Measurements from ENCODE around the gene PSMD5.

PSMD5 gene

DNA sequence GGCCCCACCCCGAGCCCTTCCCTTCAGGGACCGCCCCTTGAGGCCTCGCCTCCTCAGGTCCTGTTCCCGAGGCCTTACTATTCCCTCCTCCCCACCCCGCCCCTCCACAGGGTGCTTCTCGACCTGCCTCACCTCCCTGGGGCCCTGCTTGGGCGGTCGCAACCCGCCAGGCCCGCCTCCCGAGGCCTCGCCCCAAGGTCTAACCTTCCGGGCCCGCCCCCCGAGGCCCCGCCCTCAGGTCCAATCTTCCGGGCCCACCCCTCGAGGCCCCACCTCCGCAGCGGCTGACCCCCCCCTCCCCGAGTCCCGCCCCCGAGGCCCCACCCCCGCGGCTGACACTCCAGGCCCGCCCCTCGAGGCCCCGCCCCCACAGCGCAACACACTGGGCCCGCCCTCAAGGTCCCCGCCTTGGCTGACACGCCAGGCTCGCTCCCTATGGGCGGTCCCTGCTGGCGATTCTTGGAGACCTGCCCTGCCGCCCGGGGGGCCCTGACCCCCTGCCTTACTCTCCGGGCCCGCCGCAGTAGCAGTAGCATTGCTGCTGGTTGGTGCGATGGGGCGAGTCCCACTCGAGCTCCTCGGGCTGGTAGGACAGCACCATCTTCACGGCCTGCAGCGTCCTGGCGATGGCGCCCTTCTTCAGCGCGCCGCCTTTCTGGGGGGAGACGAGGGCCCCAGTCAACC is 26.1 kb upstream of the PSMD5 start:
- peak; percentile 93 for ATAC-seq (replicated peaks)
- peak; percentile 96 for DNase-seq
- H3K9me3 Mint-ChIP-seq, result no peaks in the 10 kb centered on the region
- peaks cover 19 to 29% of the 10 kb centered on the region in 2 donors for H3K4me1 Mint-ChIP-seq
- peak overlapping the region; percentile 80 to 88 for H3K4me3 Mint-ChIP-seq
- peak overlapping the region; percentile 92 for H3K27ac Mint-ChIP-seq
- H3K27me3 Mint-ChIP-seq, result no peaks in the 10 kb centered on the region
- H3K36me3 Mint-ChIP-seq, result peaks cover 46 to 69% of the 10 kb centered on the region in 2 donors

DNA sequence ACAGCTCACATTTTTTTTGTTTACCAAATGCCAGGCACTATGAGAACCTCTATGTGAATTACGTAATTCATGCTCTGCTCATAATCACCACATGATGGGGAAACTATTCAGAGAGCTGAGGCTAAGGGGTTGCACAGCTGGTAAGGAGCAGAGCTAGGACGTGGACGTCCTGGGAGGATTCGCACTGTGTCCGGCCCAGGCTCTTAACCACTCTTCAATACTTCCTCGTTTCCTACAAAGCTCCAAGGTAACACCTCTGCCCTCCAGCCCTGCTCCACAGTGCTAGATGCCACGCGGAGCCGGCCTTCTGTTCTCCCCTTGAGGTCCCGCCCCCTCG is 25.6 kb upstream of the PSMD5 start:
- Mint-ChIP-seq H3K9me3 (no peaks in the 10 kb centered on the region), H3K27me3 (no peaks in the 10 kb centered on the region), H3K36me3 (peaks cover 46 to 69% of the 10 kb centered on the region in 2 donors), H3K4me3 (peak overlapping the region; percentile 78 to 80), H3K4me1 (peaks cover 17 to 24% of the 10 kb centered on the region in 2 donors), H3K27ac (peak overlapping the region; percentile 75)
- peak in 1 of 2 donors; percentile 1 for ATAC-seq (replicated peaks)
- DNase-seq, result no peak

DNA sequence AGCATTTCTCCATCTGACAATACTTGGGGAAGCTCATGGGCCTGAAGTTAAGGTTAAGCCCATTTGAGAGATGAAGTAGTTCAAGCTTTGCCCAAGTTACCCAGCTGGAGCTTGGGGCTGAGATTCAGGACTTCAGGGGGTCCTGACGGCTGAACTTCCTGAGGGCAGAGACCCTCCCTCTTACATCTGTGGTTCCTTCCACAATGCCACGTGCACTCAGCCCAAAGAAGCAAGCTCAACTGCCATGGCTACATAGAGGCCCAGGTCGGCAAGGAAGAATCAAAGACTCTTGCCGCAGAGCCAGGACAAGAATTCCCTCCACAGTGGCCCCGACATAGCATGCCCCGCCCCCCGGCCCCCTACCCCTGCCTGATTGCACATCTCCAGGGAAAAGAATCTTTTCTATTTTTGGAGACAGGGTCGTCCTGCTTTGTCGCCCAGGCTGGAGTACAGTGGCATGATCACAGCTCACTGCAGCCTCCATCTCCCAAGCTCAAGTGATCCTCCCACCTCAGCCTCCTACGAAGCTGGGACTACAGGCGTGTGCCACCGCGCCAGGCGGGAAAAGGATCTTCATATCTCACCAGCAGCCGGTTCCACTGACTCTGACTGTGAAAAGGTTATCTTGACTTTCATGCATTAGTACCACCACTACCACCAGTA is 25.1 kb upstream of the PSMD5 start:
- Mint-ChIP-seq H3K27ac (peak overlapping the region; percentile 75), H3K27me3 (no peaks in the 10 kb centered on the region), H3K36me3 (peaks cover 51 to 69% of the 10 kb centered on the region in 2 donors), H3K4me3 (peak overlapping the region; percentile 78 to 80), H3K4me1 (peaks cover 17 to 24% of the 10 kb centered on the region in 2 donors), H3K9me3 (no peaks in the 10 kb centered on the region)
- ATAC-seq (replicated peaks), result no peak
- DNase-seq, result no peak

DNA sequence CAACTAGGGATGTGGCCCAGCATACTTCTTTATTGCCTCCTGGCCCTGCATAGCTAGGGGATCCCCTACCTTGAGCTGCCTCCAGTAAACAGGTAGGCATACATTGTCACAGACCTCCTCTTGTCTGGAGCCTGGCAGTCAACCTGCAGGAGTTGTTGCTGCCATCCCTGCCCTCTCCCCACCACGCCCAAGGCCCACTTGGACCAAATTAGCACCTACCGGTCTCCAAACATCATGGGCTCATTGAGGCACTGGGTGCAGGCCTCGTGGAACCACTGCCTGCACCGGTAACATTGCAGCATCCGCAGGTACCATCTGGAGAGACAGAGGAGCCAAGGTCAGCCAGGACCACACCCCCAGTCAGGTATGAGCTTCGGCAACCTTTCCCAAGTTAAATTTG is 23.9 kb upstream of the PSMD5 start:
- ATAC-seq (replicated peaks) (no peak), DNase-seq (no peak)
- H3K4me3 Mint-ChIP-seq, result no peak overlapping the region
- H3K4me1 Mint-ChIP-seq, result peaks cover 14 to 24% of the 10 kb centered on the region in 2 donors
- H3K27ac Mint-ChIP-seq, result no peak overlapping the region
- H3K27me3 Mint-ChIP-seq, result no peaks in the 10 kb centered on the region
- H3K9me3 Mint-ChIP-seq, result no peaks in the 10 kb centered on the region
- peaks cover 58 to 73% of the 10 kb centered on the region in 2 donors for H3K36me3 Mint-ChIP-seq

DNA sequence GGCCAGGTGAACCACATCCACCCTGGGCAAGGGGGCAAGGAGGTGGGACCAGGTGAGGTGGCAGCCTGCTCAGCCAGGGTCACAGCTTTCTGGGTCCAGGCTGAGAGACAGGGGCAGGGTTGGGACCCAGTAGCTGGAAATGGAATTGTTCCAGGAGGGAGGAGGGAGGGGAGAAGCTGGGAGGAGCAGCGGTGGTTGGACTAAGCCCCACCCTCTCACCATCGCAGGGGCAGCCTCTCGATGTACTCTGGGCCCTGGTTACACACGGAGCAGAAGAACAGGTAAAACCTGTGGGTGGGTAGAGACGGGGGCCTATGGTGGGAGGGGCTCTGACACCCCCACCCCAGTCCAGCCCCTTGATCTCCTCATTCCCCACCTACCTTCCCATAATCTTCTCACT is 23.1 kb upstream of the PSMD5 start:
- ATAC-seq (replicated peaks), result no peak
- Mint-ChIP-seq H3K36me3 (peaks cover 59 to 74% of the 10 kb centered on the region in 2 donors), H3K4me3 (no peak overlapping the region), H3K9me3 (no peaks in the 10 kb centered on the region), H3K27me3 (no peaks in the 10 kb centered on the region), H3K4me1 (peaks cover 14 to 24% of the 10 kb centered on the region in 2 donors), H3K27ac (no peak overlapping the region)
- no peak for DNase-seq

DNA sequence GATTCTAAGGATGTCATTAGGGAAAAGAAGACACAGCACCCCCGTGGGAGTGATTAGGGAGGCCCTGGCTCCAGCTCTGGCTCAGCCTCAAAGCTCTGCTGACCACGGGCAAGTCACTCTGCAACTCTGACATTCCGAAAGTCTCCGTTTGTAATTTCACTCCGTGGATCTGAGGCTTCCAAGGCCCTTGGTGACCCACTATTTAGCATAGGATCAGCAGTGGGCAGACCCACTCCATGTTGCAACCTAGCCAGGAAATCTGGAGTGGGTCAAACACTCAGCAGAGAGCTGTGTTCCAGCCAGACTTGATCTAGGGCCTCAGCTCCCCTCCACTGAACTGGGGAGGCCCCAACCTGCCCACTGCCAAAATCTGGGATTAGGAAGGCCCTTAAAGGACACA is 22.5 kb upstream of the PSMD5 start:
- H3K36me3 Mint-ChIP-seq, result peaks cover 59 to 79% of the 10 kb centered on the region in 2 donors
- no peak overlapping the region for H3K4me3 Mint-ChIP-seq
- H3K27me3 Mint-ChIP-seq, result no peaks in the 10 kb centered on the region
- H3K4me1 Mint-ChIP-seq, result peaks cover 12 to 24% of the 10 kb centered on the region in 2 donors
- DNase-seq (no peak), ATAC-seq (replicated peaks) (no peak)
- H3K27ac Mint-ChIP-seq, result no peak overlapping the region
- no peaks in the 10 kb centered on the region for H3K9me3 Mint-ChIP-seq

DNA sequence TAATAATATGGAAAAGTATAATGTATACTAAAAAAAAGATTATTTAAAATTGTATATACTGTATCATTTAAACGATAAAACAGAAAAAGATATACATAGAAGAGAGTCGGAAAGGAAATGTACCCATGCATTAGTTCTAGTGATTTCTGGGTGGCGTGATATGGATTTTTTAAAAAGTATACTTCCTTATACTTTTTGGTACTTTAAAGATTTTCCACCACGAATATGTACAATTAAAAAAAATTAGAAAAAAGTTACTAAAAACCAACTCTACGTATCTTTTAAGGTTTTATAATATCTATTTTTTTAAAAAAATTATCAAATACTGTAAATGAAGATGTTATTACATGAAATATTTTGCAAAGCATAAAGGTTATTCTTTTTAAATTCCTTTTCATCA is 22.0 kb upstream of the PSMD5 start:
- DNase-seq, result no peak
- Mint-ChIP-seq H3K27ac (no peak overlapping the region), H3K36me3 (peaks cover 59 to 79% of the 10 kb centered on the region in 2 donors), H3K9me3 (no peaks in the 10 kb centered on the region), H3K27me3 (no peaks in the 10 kb centered on the region), H3K4me1 (peaks cover 10 to 22% of the 10 kb centered on the region in 2 donors), H3K4me3 (no peak overlapping the region)
- no peak for ATAC-seq (replicated peaks)

DNA sequence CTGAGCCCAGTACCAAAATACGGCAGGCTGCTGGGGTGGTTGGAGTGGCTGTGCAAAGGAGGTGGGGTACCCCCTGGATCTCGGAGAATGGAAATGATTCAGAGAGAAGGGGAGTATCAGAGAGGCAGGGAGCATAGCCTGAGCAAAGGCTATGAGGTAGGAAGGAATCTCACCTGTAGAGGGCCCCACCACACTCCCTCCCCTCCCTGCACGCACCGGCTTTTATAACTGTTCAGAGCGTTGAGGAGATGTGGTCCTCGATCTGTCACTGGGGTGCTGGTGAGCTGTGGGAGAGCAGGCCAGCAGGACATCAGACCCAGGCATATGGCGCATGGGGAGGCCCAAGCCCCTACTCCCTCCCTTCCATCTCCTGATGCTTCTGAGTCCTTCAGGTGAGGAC is 21.1 kb upstream of the PSMD5 start:
- ATAC-seq (replicated peaks) (no peak), DNase-seq (no peak)
- Mint-ChIP-seq H3K36me3 (peaks cover 58 to 79% of the 10 kb centered on the region in 2 donors), H3K9me3 (no peaks in the 10 kb centered on the region), H3K27ac (no peak overlapping the region), H3K27me3 (no peaks in the 10 kb centered on the region), H3K4me3 (no peak overlapping the region), H3K4me1 (peaks cover 5 to 13% of the 10 kb centered on the region in 2 donors)

DNA sequence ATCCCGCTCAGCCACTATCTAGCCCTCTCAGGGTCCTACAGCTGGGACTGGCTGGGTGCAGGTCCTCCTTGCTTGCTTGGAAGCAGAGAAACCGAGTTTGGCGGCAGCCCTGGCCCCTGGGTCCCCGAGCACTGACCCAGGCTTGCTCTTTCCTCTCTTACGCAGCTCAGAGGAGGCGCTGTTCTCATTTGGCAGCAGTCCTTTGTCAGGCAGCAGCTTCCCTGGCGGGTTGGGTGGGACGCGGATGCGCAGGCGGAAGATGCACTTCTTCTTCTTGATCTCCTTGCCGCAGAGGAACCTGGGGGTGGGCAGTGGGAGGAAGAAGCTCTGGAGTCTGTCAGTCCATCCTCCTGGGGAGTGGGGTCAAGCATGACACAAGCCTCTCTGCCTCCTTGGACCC is 19.7 kb upstream of the PSMD5 start:
- Mint-ChIP-seq H3K9me3 (no peaks in the 10 kb centered on the region), H3K4me3 (no peak overlapping the region), H3K27me3 (no peaks in the 10 kb centered on the region), H3K36me3 (peaks cover 60 to 86% of the 10 kb centered on the region in 2 donors), H3K27ac (no peak overlapping the region), H3K4me1 (peaks cover 0 to 5% of the 10 kb centered on the region in 2 donors)
- no peak for ATAC-seq (replicated peaks)
- DNase-seq, result no peak

DNA sequence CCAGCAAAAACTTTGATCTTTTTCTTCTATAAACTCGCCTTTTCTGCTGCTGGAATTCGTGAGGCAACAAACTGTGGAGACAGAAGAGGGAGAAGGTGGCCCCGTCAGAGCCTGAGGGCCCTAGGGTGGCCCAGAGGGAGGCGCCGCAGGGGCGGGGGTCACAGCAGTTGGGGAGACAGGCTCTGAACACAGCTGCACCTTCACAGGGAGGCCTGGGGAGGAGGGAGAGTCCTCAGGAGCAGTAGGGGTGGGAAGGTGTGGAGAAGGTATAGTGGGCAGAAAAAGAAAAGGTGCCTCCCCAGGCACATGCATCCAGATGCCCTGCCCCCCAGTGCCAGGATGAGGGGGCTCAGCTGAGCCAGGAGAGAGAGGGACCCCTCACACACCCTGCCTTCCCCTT is 19.2 kb upstream of the PSMD5 start:
- DNase-seq (no peak), ATAC-seq (replicated peaks) (no peak)
- peaks cover 0 to 5% of the 10 kb centered on the region in 2 donors for H3K4me1 Mint-ChIP-seq
- H3K27me3 Mint-ChIP-seq, result no peaks in the 10 kb centered on the region
- H3K27ac Mint-ChIP-seq, result peak overlapping the region; percentile 47
- H3K4me3 Mint-ChIP-seq, result no peak overlapping the region
- peaks cover 61 to 88% of the 10 kb centered on the region in 2 donors for H3K36me3 Mint-ChIP-seq
- H3K9me3 Mint-ChIP-seq, result no peaks in the 10 kb centered on the region

DNA sequence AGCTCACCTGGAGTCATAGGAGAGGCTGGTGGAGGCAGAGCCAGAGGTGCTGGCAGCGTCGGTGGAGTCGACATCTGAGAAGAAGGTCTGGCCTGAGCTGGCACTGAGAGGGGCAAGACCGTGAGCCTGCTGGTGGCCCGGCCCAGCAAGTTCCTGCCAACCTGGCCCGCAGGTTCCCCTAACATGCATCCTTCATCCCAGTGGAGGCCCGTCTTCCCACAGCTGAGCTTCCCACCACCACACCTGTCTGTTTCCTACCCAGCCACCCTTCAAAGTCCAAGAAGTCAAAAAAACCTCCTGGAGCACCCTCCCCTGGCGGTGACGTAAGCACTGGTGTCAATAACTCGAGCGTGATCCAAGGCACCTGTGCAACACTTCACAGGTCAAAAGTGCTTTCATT is 17.4 kb upstream of the PSMD5 start:
- peaks cover 0 to 5% of the 10 kb centered on the region in 2 donors for H3K4me1 Mint-ChIP-seq
- no peak overlapping the region for H3K4me3 Mint-ChIP-seq
- H3K9me3 Mint-ChIP-seq, result no peaks in the 10 kb centered on the region
- H3K27me3 Mint-ChIP-seq, result no peaks in the 10 kb centered on the region
- ATAC-seq (replicated peaks) (no peak), DNase-seq (no peak)
- no peak overlapping the region for H3K27ac Mint-ChIP-seq
- peaks cover 58 to 86% of the 10 kb centered on the region in 2 donors for H3K36me3 Mint-ChIP-seq

DNA sequence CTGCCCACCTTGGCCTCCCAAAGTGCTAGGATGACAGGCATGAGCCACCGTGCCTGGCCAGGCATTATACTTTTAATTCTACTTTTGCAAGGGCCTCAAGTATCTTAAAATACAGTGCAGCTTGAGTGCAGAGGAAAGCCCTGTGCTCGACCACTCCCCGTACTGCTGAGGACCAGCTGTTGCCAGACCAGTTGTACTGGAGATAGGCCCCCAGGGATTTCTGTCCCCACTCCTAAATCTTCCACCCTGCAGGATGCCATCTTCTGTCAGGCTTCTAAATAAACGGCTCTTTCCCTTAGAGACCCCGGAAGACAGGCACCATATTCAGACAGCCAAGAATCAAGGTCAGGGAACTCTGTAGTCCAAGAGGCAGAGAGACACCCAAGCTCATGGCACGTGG is 16.6 kb upstream of the PSMD5 start:
- DNase-seq (no peak), ATAC-seq (replicated peaks) (no peak)
- no peaks in the 10 kb centered on the region for H3K9me3 Mint-ChIP-seq
- no peaks in the 10 kb centered on the region for H3K27me3 Mint-ChIP-seq
- H3K36me3 Mint-ChIP-seq, result peaks cover 56 to 84% of the 10 kb centered on the region in 2 donors
- H3K4me1 Mint-ChIP-seq, result peaks cover 0 to 5% of the 10 kb centered on the region in 2 donors
- H3K27ac Mint-ChIP-seq, result no peak overlapping the region
- no peak overlapping the region for H3K4me3 Mint-ChIP-seq

DNA sequence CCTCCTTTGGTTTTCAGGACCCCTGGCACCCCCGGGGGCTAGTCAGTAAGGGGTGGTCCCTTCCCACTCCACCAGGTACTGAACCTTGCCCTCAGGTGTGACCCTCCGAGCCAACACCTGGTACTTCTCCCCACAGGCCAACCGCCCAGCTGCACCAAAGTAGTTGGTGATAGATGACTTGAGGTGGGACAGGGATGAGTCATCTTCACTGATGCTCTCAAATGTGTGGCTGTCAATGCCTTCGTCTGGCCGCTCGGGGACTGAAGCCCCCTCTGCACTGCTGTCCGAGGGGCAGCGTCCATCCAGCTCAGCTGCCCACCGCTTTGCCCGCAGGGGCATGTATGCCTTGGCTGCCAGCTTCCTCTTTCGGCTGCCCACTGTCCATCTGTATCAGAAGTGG is 15.2 kb upstream of the PSMD5 start:
- H3K4me3 Mint-ChIP-seq, result peak overlapping the region in 1 of 2 donors; percentile 32
- peaks cover 41 to 70% of the 10 kb centered on the region in 2 donors for H3K36me3 Mint-ChIP-seq
- H3K27me3 Mint-ChIP-seq, result no peaks in the 10 kb centered on the region
- ATAC-seq (replicated peaks), result no peak
- H3K27ac Mint-ChIP-seq, result no peak overlapping the region
- no peak for DNase-seq
- H3K9me3 Mint-ChIP-seq, result no peaks in the 10 kb centered on the region
- peaks cover 0 to 5% of the 10 kb centered on the region in 2 donors for H3K4me1 Mint-ChIP-seq

DNA sequence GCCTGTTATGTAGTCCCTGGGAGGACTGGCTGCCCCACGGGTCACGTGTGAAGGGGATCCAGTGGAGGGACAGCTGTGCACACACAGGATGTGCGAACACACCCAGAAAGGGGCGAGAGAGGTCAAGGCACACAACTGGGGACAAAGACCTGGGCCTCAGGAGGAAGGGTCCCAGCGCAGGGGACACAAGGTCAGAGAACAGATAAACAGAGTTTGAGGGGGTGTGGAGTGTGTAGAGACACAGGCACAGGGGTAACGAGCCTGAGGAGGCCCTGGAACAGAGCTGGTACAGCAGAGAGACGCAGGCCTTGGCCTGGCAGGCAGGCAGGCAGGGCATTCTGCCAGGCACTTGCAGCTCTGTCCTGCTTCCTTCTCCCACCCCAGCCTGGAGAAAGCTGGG is 14.8 kb upstream of the PSMD5 start:
- DNase-seq (no peak), ATAC-seq (replicated peaks) (no peak)
- Mint-ChIP-seq H3K4me1 (peaks cover 0 to 5% of the 10 kb centered on the region in 2 donors), H3K4me3 (peak overlapping the region in 1 of 2 donors; percentile 32), H3K27me3 (no peaks in the 10 kb centered on the region), H3K36me3 (peaks cover 40 to 69% of the 10 kb centered on the region in 2 donors), H3K27ac (no peak overlapping the region), H3K9me3 (no peaks in the 10 kb centered on the region)

DNA sequence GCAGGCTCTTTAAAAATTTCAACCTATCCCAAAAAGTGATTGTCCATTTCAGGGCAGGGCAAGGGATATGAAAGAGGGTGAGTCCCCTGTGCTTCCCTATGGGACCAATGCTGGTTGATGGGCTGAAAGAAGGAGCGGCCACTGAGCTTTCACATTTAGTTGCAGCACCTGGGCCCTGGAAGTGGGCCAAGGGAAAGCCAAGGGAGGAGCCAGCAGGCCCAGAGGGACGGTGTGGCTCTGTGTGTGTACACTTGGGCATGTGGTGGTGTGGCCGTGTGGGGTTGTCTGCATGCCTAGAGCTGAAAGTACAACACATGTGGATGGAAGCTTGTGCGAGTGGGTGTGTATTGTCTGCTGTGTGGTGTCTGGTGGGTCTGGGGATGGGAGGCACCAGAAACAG is 14.0 kb upstream of the PSMD5 start:
- Mint-ChIP-seq H3K4me3 (peak overlapping the region in 1 of 2 donors; percentile 16), H3K27me3 (no peaks in the 10 kb centered on the region), H3K4me1 (peaks cover 0 to 8% of the 10 kb centered on the region in 2 donors), H3K36me3 (peaks cover 33 to 62% of the 10 kb centered on the region in 2 donors), H3K27ac (no peak overlapping the region), H3K9me3 (no peaks in the 10 kb centered on the region)
- DNase-seq (no peak), ATAC-seq (replicated peaks) (no peak)
